ENCODE results near the gene TMEM108.

Gene TMEM108

DNA sequence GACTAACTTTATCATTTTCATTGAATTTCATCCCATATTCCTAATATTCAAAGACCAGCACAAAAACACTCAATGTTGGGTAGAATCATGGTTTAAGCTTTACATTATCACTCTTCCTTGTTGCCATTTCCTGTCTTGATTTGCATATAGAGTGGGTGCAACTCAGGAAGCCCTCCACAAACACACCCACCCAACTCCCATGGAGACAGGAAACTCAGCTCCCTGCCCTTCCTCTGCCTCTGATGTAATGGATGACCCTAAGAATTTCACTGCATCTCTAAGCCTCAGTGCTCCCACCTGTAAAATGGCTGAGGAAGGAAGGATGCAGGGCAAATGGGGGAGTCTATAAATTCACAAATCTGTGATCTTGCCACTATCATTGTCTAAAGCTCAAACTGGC lies 263.5 kb downstream of the TMEM108 start:
- DNase-seq (ENCODE audit: low read depth) = no peak
- no peak overlapping the region for H3K4me3 ChIP-seq (ENCODE audit: low read depth, low read length)
- TF ChIP-seq CTCF (IDR thresholded peaks at IDR 0.05; ENCODE audit: insufficient read depth, low read depth, low read length, missing control alignments) = no peak

- H3K4me3 ChIP-seq (ENCODE audit: low read depth, low read length) = no peak overlapping the region
- no peak for TF ChIP-seq CTCF (IDR thresholded peaks at IDR 0.05; ENCODE audit: insufficient read depth, low read depth, low read length, missing control alignments)
- no peak for DNase-seq (ENCODE audit: low read depth)
Observed at GRCh38 chr3:133303430-133303829, 265.2 kb downstream of the TMEM108 start.

DNA sequence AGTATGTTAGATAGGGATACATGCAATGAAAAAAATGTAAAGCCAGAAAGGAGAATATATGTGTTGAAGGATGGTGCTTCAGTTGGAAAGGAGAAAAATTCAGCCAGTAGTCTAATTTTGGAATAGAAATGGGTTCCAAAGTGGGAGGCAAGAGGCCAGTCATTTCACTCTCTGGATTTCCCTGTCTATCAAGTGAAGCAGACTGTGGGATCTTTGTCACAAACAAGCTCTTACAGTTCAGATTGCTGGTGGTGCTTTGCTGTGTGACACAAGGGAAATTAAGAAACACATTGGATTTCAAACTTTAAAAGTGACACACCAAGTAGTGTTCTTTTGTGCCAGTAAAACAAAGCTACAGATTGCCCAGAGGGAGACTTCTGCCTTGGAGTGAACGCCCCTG lies 279.7 kb downstream of the TMEM108 start:
- TF ChIP-seq CTCF (IDR thresholded peaks at IDR 0.05; ENCODE audit: insufficient read depth, low read depth, low read length, missing control alignments) = no peak
- no peak for DNase-seq (ENCODE audit: low read depth)
- no peak overlapping the region for H3K4me3 ChIP-seq (ENCODE audit: low read depth, low read length)

GRCh38 chr3:133328373-133328772 lies 290.2 kb downstream of the TMEM108 start:
- DNase-seq (ENCODE audit: low read depth) = no peak
- no peak for TF ChIP-seq CTCF (IDR thresholded peaks at IDR 0.05; ENCODE audit: insufficient read depth, low read depth, low read length, missing control alignments)
- no peak overlapping the region for H3K4me3 ChIP-seq (ENCODE audit: low read depth, low read length)

GRCh38 chr3:133329626-133330025 lies 291.4 kb downstream of the TMEM108 start:
- no peak for TF ChIP-seq CTCF (IDR thresholded peaks at IDR 0.05; ENCODE audit: insufficient read depth, low read depth, low read length, missing control alignments)
- DNase-seq (ENCODE audit: low read depth) = no peak
- no peak overlapping the region for H3K4me3 ChIP-seq (ENCODE audit: low read depth, low read length)

GRCh38 chr3:133330065-133330464 lies 291.9 kb downstream of the TMEM108 start:
- TF ChIP-seq CTCF (IDR thresholded peaks at IDR 0.05; ENCODE audit: insufficient read depth, low read depth, low read length, missing control alignments) = no peak
- no peak overlapping the region for H3K4me3 ChIP-seq (ENCODE audit: low read depth, low read length)
- DNase-seq (ENCODE audit: low read depth) = no peak

- no peak overlapping the region for H3K4me3 ChIP-seq (ENCODE audit: low read depth, low read length)
- TF ChIP-seq CTCF (IDR thresholded peaks at IDR 0.05; ENCODE audit: insufficient read depth, low read depth, low read length, missing control alignments) = no peak
- DNase-seq (ENCODE audit: low read depth) = no peak
Observed at GRCh38 chr3:133330522-133330921, 292.3 kb downstream of the TMEM108 start.
